B cell (primary cell): ENCODE results near the gene CLCN1. TPM values are rescaled to one million over a fixed set of nuclear protein-coding genes. Genes with fewer than 3 reads are reported as not detected.

Source experiments
- ATAC-seq: fragments of 200-7000 bp; cut with Tn5 transposase; one replicate; pipeline ENCODE4 v1.10.0; 2021; ENCODE audit warnings: low read depth, mild to moderate bottlenecking, moderate number of reproducible peaks, moderate library complexity
- CTCF ChIA-PET: fragments of 350-600 bp; sonication (Branson Sonifier 250); formaldehyde crosslinking; loops from one replicate; lab custom pipeline; 2021; ENCODE audit warnings: antibody characterized with exemption, inconsistent platforms; lab: Charles Lee
- POLR2A ChIA-PET: fragments of 350-600 bp; sonication (Branson Sonifier 250); formaldehyde crosslinking; loops from one replicate; lab custom pipeline; 2021; ENCODE audit warnings: antibody characterized with exemption; lab: Charles Lee
- DNase-seq: peaks from one replicate; pipeline ENCODE4 v3.0.0; 2013
- H2AFZ ChIP-seq: 2 replicates; pipeline ENCODE4 v1.6.1; 2012; ENCODE audit warnings: mild to moderate bottlenecking, low read depth, low read length; ENCODE audit not compliant: insufficient read depth, poor library complexity, severe bottlenecking
- H3K27ac ChIP-seq, 2 donors: 1 replicate in 1 of 2; 2 replicates in 1 of 2; pipeline ENCODE4 v1.5.1; 2012 to 2013; ENCODE audit warnings: low read length in 2 of 2, mild to moderate bottlenecking in 2 of 2, moderate library complexity in 1 of 2
- H3K27me3 ChIP-seq, 4 experiments: fragments of 200-600 bp in 1 of 4; sonication (generic) in 1 of 4; replicated peaks in 1 of 4; 1 replicate in 2 of 4; 2 replicates in 2 of 4; pipeline versions ENCODE4 v1.6.1 to v1.7.0; 2013 to 2016; ENCODE audit warnings: low read length in 3 of 4, mild to moderate bottlenecking in 2 of 4, mixed read lengths in 1 of 4, moderate library complexity in 1 of 4; ENCODE audit not compliant: insufficient read depth in 4 of 4, control insufficient read depth in 3 of 4; ENCODE audit errors: control extremely low read depth in 1 of 4
- H3K36me3 ChIP-seq, 2 experiments: replicated peaks in 1 of 2; 1 replicate in 1 of 2; 2 replicates in 1 of 2; pipeline versions ENCODE4 v1.6.1 to v1.7.1; 2013; ENCODE audit warnings: low read length in 1 of 2; ENCODE audit not compliant: insufficient read depth in 2 of 2, control insufficient read depth in 1 of 2; ENCODE audit errors: control extremely low read depth in 1 of 2, extremely low read depth in 1 of 2
- H3K4me1 ChIP-seq, 2 donors: fragments of 200-600 bp in 1 of 2; sonication (generic) in 1 of 2; 1 replicate in 1 of 2; 2 replicates in 1 of 2; pipeline versions ENCODE4 v1.5.1 to v1.6.1; 2013 to 2017; ENCODE audit warnings: low read length in 2 of 2; ENCODE audit not compliant: control insufficient read depth in 2 of 2, insufficient read depth in 2 of 2
- H3K4me2 ChIP-seq: replicated peaks from 2 replicates; pipeline ENCODE3; 2012; ENCODE audit warnings: mild to moderate bottlenecking, low read depth, low read length; ENCODE audit not compliant: poor library complexity, severe bottlenecking
- H3K4me3 ChIP-seq, 5 experiments: fragments of 200-600 bp in 1 of 5; sonication (generic) in 1 of 5; 1 replicate in 3 of 5; 2 replicates in 2 of 5; pipeline versions ENCODE4 v1.5.1 to v1.7.0; 2011 to 2016; ENCODE audit warnings: low read length in 4 of 5, mild to moderate bottlenecking in 4 of 5, low read depth in 2 of 5, control low read depth in 1 of 5, moderate library complexity in 1 of 5; ENCODE audit not compliant: insufficient read depth in 1 of 5; ENCODE audit errors: control extremely low read depth in 1 of 5, extremely low read depth in 1 of 5
- H3K79me2 ChIP-seq: fragments of 200-600 bp; sonication (generic); one replicate; pipeline ENCODE4 v1.6.0; 2016; ENCODE audit warnings: low read length; ENCODE audit not compliant: control insufficient read depth, insufficient read depth
- H3K9ac ChIP-seq: fragments of 200-600 bp; sonication (generic); 2 replicates; pipeline ENCODE4 v1.6.1; 2017; ENCODE audit warnings: mild to moderate bottlenecking, low read length, moderate library complexity
- H3K9me3 ChIP-seq, 3 donors: one replicate each; pipeline versions ENCODE4 v1.6.1 to v1.7.1; 2013; ENCODE audit warnings: low read length in 2 of 3; ENCODE audit not compliant: control insufficient read depth in 2 of 3, insufficient read depth in 1 of 3; ENCODE audit errors: control extremely low read depth in 1 of 3
- H4K20me1 ChIP-seq: 2 replicates; pipeline ENCODE4 v1.6.0; 2012; ENCODE audit warnings: mild to moderate bottlenecking, low read length; ENCODE audit not compliant: insufficient read depth, control insufficient read depth, poor library complexity, severe bottlenecking
- H3K27ac Mint-ChIP-seq: one replicate; pipeline ENCODE4 v1.8.0; 2021; ENCODE audit warnings: mixed read lengths
- H3K27me3 Mint-ChIP-seq: one replicate; pipeline ENCODE4 v1.8.0; 2021; ENCODE audit warnings: mixed read lengths
- H3K4me1 Mint-ChIP-seq: one replicate; pipeline ENCODE4 v1.8.0; 2021; ENCODE audit warnings: mixed read lengths
- H3K4me3 Mint-ChIP-seq: one replicate; pipeline ENCODE4 v1.8.0; 2021; ENCODE audit warnings: mixed read lengths
- H3K9me3 Mint-ChIP-seq: one replicate; pipeline ENCODE4 v1.8.0; 2022; ENCODE audit warnings: mixed read lengths; ENCODE audit not compliant: insufficient read depth
- CTCF ChIP-seq: fragments of 200-600 bp; IDR thresholded peaks from one replicate; pipeline ENCODE4 v1.8.0; 2022; ENCODE audit warnings: antibody characterized with exemption, mild to moderate bottlenecking
- EZH2 ChIP-seq: IDR thresholded peaks from 2 replicates; pipeline ENCODE4 v1.6.1; 2012; ENCODE audit warnings: borderline replicate concordance, low read depth, mild to moderate bottlenecking, moderate library complexity, low read length; ENCODE audit not compliant: insufficient read depth, poor library complexity, severe bottlenecking
- WGBS: methylation state at CpG from one replicate; pipeline ENCODE4 v1.1.5; 2013; ENCODE audit warnings: missing lambda C conversion rate; ENCODE audit not compliant: insufficient coverage; 5-methylcytosine and 5-hydroxymethylcytosine counted together
- intact Hi-C: fragments of 100-400 bp; cut with micrococcal nuclease; formaldehyde crosslinking; loops from one replicate; pipeline ENCODE4 v1.10.0; 2022
- polyA plus RNA-seq: library from polyadenylated mRNA; depleted of rRNA; stranded (reverse); fragments of >200 nt; gene quantifications from 2 replicates; pipeline ENCODE4 v1.2.3, GENCODE V29; 2012
- total RNA-seq, 2 donors: library from RNA; stranded (reverse); fragments of 120-200 nt in 1 of 2; gene quantifications; 1 replicate in 1 of 2; 2 replicates in 1 of 2; pipeline versions ENCODE4 v1.2.3 to v1.2.4, GENCODE V29; 2013 to 2022

Gene CLCN1
- total and polyA plus RNA-seq, 2 donors (not counting 1 experiment from before 2014, with no cell fraction given), result not detected

GRCh38 chr7:143280566-143280965 is 35.3 kb upstream of the CLCN1 start:
- Histone ChIP-seq H3K4me1 (peaks cover 18 to 25% of the 10 kb centered on the region in 2 donors), H3K4me3 (no peak overlapping the region), H3K36me3 (no peaks in the 10 kb centered on the region), H3K27me3 (no peaks in the 10 kb centered on the region), H3K9ac (no peak overlapping the region), H2AFZ (peak overlapping the region; percentile 6), H3K9me3 (no peaks in the 10 kb centered on the region), H3K4me2 (no peak overlapping the region), H3K79me2 (no peaks in the 10 kb centered on the region), H3K27ac (no peak overlapping the region), H4K20me1 (no peaks in the 10 kb centered on the region)
- Mint-ChIP-seq H3K9me3 (no peaks in the 10 kb centered on the region), H3K27ac (no peak overlapping the region), H3K4me1 (peaks cover 33% of the 10 kb centered on the region), H3K27me3 (no peaks in the 10 kb centered on the region), H3K4me3 (no peak overlapping the region)
- DNase-seq (no peak), ATAC-seq (no peak)
- no peak for TF ChIP-seq CTCF
- TF ChIP-seq EZH2, result no peak
- ChIA-PET CTCF (interaction anchor here (1.8 to 1.9 kb wide), 2 partner anchors 19 to 40 kb away, joined by 8 to 12 read pairs; no protein-coding TSS in a partner anchor), POLR2A (interaction anchor here (0.5 kb wide), 1 partner anchor 9 kb away, joined by 6 read pairs; no protein-coding TSS in a partner anchor)
- intact Hi-C loops, result no loop called here
- no CpG with 5 or more reads among the region's 2 CpGs for WGBS

GRCh38 chr7:143281529-143281928 is 34.4 kb upstream of the CLCN1 start:
- no peaks in the 10 kb centered on the region for H3K79me2 ChIP-seq
- H3K9ac ChIP-seq, result no peak overlapping the region
- H3K9me3 Mint-ChIP-seq, result no peaks in the 10 kb centered on the region
- TF ChIP-seq EZH2 (no peak), CTCF (no peak)
- no peak overlapping the region for H3K27ac ChIP-seq
- H3K9me3 ChIP-seq, result no peaks in the 10 kb centered on the region
- CTCF ChIA-PET, result interaction anchor here (0.7 to 0.8 kb wide), 3 partner anchors 10 to 41 kb away, joined by 3 to 4 read pairs (median 4); no protein-coding TSS in a partner anchor
- H3K27me3 ChIP-seq, result no peaks in the 10 kb centered on the region
- POLR2A ChIA-PET, result no interaction called here
- no peaks in the 10 kb centered on the region for H3K27me3 Mint-ChIP-seq
- peaks cover 18 to 25% of the 10 kb centered on the region in 2 donors for H3K4me1 ChIP-seq
- H3K36me3 ChIP-seq, result no peaks in the 10 kb centered on the region
- ATAC-seq, result no peak
- no peak overlapping the region for H2AFZ ChIP-seq
- no peak for DNase-seq
- H3K4me2 ChIP-seq, result no peak overlapping the region
- intact Hi-C loops, result no loop called here
- WGBS, result no CpG with 5 or more reads among the region's 2 CpGs
- no peak overlapping the region for H3K4me3 ChIP-seq
- H3K4me1 Mint-ChIP-seq, result peaks cover 33% of the 10 kb centered on the region
- no peak overlapping the region for H3K4me3 Mint-ChIP-seq
- no peaks in the 10 kb centered on the region for H4K20me1 ChIP-seq
- no peak overlapping the region for H3K27ac Mint-ChIP-seq
